ENCODE data around the gene HYCC2.
"Not testable (repeated sequence)": the region's sequence is repeated elsewhere in the genome, so short reads cannot be mapped to it uniquely, and the experiment has no call there.

Gene HYCC2

DNA sequence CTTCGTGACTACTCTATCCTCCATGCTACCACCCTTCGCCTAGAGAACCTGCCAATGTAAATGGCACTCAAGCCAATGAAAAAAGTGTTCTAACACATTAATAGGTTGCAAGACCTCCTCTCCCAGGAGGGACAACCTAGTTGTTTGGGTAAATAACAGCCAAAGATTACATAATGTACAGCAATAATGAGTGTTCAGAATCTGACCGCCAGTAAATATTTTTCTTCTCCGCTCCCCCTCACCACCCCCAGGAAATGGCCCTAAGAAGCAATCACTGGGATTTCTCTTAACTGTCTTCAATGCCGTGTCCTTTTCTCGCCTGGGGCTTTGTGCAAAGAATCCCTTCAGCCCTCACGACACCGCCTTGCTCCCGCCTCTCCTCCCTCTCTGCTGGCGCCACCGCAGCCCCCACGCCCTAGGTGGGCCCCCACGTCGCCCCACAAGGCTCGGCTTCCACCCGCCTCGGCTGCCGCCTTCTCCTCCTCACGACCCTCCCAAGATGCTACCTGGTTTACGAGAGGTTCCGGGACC is 458 bp downstream of the HYCC2 start:
- DNase-seq, result no peak

GRCh38 chr2:201064797-201065329 is 6.6 kb downstream of the HYCC2 start:
- no peak for DNase-seq

DNA sequence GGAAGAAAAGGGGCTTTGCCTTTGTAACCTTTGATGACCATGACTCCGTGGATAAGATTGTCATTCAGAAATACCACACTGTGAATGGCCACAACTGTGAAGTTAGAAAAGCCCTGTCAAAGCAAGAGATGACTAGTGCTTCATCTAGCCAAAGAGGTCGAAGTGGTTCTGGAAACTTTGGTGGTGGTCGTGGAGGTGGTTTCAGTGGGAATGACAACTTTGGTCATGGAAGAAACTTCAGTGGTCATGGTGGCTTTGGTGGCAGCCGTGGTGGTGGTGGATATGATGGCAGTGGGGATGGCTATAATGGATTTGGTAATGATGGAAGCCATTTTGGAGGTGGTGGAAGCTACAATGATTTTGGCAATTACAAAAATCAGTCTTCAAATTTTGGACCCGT is 8.0 kb downstream of the HYCC2 start:
- DNase-seq, result not testable (repeated sequence)

DNA sequence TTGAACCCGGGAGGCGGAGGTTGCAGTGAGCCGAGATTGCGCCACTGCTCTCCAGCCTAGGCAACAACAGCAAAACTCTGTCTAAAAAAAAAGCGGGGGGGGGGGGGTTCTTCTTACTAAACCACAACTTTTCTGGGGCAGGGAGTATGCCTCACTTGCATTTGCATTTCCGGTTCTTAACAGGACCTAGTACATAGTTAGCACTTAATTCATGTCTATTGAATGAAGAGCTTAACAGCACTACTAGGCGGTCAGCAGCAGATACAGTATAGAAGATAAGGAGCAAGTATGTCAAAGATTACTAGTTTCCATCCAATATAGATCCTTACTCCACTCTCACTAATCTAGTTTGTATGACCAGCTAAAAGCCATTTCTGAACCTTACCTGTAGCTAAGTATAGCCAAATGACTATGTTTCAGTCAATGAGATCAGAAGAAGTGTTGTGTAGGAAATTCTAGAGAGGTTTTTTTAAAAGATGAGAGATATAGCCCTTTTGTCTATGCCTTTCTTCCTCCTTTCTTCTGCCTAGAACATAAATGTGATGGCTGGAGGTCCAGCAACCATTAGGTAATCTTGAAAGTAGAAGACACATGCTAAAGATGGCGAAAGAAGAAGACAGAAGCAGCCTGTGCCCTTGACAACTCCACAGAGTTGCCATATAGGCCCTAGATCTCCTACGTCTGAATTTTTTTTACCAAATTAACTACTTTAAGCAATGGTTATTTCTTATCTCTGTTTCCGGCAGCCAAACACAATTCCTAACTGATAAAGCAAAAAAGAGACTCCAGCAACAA is 11.3 kb downstream of the HYCC2 start:
- DNase-seq, result no peak

DNA sequence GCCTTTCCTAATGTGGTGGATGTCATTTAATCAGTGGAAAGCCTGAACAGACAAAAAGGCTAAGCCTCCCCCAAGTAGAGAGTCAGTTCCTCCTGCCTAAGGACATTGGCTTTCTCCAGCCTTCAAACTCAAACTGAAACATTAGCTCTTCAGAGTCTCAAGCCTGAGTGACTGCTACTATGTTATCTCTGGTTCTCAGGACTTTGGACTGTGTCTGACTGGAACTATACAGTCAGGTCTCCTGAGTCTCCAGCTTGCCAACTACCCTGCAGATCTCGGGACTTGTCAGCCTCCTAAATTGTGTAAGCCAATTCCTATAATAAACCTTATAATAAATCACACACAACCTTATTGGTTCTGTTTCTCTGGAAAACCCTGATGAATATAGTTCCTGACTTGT is 12.6 kb downstream of the HYCC2 start:
- DNase-seq, result no peak

DNA sequence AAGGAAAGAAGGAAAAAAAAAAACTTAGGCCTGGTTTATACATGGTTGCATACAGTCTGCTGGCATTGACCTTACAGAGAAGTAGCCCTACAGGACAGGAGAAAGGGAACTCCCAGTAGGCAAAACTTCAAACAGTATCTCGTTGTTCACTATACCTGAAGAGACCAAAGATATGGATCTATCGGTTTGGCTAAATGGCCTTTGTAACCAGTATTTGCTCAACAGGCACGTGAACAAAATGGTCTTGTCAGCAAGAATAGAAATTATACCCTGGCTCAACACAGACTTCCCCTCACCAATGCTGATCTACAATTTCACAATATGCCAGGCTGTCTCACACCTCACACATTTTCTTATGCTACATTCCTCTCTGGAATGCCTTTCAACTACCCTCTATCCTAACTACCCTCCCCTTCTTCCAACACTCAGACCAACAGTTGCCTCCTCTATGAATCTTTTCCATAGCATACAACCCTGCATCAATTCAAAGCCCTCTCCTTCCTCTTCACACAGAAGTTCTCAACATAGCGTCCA is 13.7 kb downstream of the HYCC2 start:
- no peak for DNase-seq

DNA sequence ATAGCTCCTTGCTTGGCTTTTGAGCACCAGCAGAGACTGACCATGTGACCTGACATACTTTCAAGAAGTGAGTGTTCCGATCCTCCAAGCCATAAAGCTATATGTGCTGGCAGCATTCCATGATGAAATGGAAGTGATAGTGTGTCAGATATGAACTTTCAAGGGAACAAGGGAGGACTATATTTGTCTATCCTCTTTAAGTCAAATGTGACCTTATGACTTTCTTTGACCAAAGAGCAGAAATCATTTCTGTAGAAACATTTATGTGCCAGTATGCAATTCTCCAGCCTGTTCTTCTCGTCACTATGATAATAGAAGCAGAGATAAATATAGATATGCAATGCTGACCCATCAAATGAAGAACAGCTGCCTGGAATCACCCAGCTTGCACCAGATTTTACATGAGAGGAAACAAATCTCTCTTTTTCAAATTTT is 14.4 kb downstream of the HYCC2 start:
- no peak for DNase-seq

DNA sequence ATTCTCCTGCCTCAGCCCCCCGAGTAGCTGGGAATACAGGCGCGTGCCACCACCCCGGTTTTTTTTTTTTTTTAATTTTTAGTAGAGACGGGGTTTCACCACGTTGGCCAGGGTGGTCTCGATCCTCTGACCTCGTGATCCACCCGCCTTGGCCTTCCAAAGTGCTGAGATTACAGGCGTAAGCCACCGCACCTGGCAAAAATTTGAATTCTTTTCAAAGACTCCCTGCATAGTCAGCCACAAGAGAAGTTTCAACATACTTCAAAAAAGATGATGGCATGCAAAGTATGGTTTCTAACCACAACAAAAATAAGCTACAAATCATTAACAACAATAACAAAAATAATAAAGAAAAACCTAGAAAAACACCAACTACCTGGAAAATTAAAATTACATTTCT is 22.0 kb downstream of the HYCC2 start:
- DNase-seq, result no peak

DNA sequence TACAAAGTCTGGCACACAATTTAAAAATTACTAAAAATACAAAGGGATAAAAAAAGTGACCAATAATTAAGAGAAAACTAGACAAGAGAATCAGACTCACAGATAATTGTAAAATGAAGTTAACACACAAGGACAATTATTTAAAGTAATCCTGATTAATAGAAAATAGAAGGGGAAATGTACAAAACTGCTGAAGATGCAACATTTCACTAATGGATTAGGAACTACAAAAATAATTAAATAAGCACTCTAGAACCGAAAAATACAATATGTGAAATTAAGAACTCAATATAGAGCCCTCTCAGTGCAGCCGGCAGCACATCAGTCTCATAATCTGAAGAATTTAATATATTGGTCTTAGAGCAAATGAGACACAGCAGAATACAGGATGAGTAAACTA is 24.6 kb downstream of the HYCC2 start:
- DNase-seq, result no peak

GRCh38 chr2:201043050-201043449 is 28.4 kb downstream of the HYCC2 start:
- not testable (repeated sequence) for DNase-seq

GRCh38 chr2:201042451-201042850 is 29.0 kb downstream of the HYCC2 start:
- DNase-seq, result not testable (repeated sequence)

DNA sequence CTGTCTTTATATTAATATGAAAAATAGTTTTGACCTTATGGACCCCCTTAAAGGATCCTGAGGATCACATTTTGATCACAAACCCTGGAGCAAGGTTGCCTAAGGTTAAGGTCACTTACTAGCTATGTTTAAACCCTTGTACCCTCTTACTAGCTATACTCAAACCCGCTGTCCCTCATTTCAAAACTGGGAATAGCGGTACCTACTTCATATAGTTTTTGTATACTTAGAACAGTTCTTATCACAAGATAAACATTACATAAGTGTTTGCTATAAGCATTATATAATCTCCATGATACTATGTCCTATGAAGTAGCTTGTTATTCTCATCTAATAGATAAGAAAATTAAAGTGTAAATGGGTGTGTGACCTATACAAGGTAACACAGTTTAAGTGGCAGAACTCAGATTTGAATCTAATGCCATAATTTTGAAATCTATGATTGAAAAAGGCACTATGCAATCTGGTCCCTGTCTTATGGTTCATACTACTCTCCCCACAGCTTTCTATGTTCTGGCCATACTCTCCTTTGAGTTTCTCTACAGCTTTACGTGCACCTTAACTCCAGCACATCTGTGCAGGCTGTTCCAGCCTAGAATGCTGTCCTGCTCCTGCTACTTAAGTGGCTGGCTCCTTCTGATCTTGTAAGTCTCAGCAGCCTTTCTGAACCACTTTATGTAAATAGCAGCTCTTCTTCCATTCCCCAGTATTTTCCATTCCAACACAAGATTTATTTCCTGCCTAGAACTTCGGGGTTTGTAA is 30.4 kb downstream of the HYCC2 start:
- no peak for DNase-seq

GRCh38 chr2:201038855-201039254 is 32.6 kb downstream of the HYCC2 start:
- DNase-seq, result no peak

DNA sequence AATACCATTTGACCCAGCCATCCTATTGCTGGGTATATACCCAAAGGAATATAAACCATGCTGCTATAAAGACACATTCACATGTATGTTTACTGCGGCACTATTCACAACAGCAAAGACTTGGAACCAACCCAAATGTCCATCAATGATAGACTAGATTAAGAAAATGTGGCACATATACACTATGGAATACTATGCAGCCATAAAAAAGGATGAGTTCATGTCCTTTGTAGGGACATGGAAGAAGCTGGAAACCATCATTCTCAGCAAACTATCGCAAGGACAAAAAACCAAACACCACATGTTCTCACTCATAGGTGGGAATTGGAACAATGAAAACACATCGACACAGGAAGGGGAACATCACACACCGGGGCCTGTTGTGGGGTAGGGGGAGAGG is 33.1 kb downstream of the HYCC2 start:
- not testable (repeated sequence) for DNase-seq

- not testable (repeated sequence) for DNase-seq
Observed at GRCh38 chr2:201034355-201034754, 37.1 kb downstream of the HYCC2 start.

- DNase-seq, result no peak
Observed at GRCh38 chr2:201024518-201024917, 47.0 kb downstream of the HYCC2 start.

GRCh38 chr2:201021914-201022313 is 49.6 kb downstream of the HYCC2 start:
- DNase-seq, result no peak
